GM21515 (cell line): ENCODE data around the gene BMP8B.
"Not testable (repeated sequence)": the region's sequence is repeated elsewhere in the genome, so short reads cannot be mapped to it uniquely, and the experiment has no call there.

Source experiments
- ATAC-seq: cut with Tn5 transposase; IDR thresholded peaks from one replicate; pipeline ENCODE4 v1.9.1; 2021; ENCODE audit not compliant: unreplicated experiment

Gene BMP8B

DNA sequence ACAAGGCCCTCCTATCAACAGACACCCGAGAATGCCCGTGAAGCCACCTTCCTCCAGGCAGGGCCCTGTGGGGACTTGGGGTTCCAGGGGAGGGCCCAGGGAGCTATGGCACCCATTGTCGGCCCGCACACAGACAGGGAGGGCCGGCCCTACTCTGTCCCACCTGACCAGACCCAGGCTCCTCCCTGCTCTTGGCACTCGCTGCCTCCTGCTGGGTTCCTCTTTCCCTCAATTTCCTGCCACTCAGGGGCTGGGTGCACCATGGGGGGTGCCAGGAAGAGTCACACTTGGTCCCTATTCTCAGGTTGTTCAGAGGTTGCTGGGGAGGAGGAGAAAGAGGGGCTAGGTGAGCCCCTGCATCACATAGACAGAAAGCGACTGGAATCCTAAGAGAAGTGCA lies 9.5 kb downstream of the BMP8B start:
- no peak for ATAC-seq

DNA sequence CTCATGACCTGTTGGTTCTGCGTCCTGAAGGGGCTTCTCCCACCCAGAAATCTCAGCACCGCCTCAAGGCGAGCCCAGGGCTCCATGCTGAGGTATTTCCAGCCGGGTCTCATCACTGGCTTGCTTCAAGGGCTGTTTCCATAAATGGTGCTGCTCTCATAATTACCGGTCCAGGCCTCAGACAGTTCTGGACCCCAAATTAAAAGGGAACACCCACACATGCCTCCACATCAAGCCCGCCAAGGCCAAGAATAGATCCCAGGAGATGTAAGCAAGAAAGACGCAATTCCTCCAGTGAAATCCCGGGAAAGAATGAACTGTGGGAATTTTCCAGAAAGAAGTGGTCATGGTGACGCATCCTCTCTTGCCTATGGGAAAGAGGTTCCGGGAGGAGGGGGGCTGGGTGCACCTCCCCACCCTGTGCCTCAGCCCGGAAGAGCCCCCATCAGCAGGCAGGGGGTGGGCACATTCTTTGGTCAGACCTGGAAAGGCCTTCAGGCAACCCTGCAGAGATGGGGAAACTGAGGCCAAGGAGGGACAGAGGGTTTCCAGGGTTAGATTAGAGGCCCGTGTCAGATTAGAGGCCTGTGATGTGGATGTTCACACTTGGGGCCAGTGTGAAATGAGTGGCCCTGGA lies 10.1 kb downstream of the BMP8B start:
- not testable (repeated sequence) for ATAC-seq

DNA sequence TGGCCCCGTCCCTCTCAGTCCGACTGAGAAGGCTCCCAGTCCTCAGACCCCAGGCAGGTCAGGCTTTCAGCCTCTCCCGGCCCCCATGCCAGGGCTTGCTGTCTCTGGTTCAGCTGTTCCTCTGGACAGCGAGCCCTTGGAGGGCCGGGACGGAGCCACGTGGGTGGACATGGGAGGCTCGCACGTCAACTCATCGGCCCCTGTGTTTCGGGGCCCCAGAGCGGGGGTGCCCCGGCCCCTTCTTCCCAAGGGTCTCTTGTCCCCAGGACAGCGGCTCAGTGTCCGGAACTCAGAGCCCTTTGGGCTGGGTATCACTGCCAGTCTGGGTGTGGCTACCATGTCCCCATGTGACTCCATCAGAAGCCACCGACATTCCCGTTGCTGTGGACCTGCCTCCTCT lies 10.8 kb downstream of the BMP8B start:
- not testable (repeated sequence) for ATAC-seq

DNA sequence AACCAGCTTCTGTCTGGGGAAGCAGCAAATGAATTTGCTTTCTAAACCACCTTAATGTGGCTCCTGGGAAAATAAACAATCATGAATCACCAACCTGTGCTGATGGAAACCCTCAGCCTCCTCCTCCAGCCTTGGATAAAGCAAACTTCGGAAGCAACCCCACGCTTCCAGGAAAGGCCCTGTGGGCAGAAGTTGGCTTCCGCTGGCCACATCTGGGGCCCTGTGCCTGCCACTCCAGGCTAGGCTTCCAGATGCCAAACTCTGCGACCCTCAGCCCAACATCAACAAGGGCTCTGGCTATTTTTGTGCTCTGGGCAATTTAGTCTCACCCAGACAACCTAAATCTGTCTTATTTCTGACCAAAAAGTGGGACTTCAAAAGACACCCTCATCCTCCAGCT lies 11.4 kb downstream of the BMP8B start:
- ATAC-seq, result no peak

DNA sequence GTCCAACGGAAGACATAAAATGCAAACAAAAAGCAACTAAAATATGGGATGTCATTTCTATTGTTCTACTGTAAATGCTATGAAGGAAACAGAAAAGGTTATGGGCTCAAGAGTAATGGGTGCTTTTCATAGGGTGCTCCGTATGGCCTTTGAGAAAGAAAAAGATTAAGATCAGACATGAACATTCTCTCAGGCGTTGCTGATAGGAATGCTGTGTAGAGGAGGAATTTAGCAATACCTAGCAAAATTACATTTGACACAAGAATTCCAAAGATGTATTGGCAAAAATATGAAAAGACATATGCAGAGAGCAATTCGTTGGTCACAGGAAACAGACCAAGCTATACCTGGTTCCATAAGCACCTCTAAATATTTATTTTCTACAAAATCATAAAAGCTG lies 11.8 kb downstream of the BMP8B start:
- no peak for ATAC-seq

DNA sequence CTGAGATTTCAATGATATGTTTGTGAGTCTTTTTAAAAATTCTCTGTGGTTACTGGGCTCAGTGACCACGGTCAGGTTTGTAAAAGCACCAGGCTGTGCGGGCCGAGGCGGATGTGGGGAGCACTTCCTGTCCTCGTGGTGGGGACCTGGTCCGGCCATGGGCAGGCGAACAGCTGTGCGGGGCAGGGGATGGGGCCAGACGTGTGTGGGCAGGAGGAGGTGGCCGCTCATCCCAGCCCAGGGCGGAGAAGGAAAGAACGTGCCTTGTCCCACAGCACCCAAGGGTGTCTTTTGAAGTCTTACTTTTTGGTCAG lies 12.3 kb downstream of the BMP8B start:
- ATAC-seq, result no peak

DNA sequence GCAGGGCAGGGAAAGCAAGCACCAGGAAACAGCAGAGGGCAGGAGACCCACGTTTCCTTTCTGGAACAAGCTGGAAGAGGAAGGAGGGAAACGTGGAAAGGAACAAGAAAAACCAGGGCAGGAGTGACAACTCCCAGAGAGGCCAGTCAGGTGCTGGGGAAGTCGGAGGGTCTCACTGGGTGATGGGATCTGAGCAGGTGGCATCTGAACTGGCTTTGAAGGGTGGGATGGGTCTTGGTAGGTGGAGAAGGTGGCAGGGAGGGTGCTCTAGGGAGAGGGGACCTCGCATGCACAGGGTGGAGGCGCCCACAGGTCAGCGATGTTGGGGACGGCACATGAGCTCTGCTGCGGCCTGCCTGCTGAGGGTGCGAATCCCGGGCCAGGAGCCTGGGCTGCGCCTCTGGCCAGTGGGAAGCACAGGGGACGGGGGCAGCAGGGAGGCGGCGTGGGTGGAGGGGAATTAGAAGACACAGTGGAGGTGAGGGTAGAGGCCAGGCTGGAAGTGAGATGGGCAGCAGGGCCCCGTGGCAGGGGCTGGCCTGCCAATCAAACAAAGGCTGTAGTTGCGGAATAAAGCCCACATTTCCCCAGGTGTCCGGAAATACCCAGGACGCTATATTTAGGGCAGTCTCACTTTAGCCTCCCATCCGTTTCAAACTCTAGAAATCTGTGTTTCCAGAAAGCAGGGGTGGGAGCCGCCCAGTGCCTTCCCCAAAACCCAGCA lies 12.8 kb downstream of the BMP8B start:
- ATAC-seq, result not testable (repeated sequence)

DNA sequence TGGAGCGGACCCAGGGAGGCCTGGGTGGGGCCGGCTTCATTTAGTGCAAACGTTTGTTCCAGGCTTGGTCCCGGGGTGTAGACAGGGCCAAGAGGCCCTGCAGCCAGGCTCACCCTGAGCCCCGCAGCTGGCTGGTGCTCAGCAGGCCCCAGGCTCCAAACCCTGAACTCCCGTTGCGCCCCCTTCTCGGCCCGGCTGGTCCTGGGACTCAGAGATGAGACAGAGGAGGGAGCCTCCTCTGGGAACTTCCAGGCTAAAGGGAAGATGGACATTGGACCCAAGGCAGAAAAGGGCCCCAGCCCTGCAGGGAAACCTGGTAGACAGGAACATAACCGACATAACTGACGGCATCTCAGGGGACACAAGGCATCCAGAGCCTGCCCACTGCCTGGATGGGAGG lies 13.5 kb downstream of the BMP8B start:
- ATAC-seq, result not testable (repeated sequence)

DNA sequence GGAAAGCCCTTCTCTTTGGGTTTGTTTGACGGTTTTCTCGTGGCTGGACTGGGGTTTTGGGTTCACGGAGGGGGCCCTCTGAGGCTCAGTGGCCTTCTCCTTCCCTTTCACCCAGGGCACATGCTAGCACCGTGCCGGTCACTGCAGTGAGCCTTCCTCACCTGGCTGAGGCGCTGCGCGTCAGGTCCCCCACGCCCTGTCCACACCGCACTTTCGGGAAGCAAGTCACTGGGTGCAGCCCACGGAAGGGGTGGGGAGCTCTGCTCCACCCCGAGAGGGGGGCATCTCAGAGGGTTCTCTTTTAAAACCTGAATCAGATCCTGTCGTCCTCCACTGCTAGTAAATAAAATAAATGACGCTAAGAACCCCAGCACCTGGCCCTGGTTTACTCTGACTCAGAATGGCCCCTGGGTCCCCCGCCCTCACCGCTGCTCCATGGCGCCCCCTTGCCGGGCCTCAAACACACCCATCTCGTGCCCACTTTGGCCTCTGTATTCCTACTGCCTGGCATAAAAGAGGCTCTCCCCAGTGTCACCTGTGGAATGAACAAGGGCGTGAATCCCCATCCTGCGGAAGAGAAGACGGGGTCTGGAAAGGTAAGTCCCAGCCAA lies 15.2 kb downstream of the BMP8B start:
- ATAC-seq, result not testable (repeated sequence)

DNA sequence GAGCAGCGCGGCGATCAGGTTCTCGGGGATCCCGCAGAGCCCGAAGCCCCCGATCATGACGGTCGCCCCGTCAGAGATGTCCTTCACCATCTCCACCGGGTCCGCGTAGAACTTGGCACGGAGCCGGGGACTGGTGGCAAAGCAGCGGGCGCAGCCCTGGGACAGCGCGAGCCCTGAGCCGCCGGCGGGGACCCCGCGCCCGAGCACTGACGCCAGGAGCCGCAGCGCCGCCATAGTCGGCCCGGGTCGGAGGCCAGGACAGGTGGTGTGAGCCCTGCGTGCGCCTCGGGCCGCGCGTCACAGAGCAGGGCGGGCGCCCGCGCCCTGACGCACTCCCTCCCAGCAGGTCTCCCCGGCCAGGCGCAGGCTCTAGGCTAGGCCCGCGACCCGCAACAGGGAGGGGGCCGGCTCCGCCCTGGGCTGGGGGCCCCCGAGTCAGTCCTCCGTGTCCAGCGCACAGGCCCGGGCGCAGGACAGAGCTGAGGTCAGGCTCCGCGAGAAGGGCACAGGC lies 17.6 kb downstream of the BMP8B start, which contains the start of gene OXCT2:
TSS of gene OXCT2 (minus strand) at position 327 of the 511 bp plus-strand sequence. CDS start at position 234, 93 bp downstream.
- not testable (repeated sequence) for ATAC-seq

DNA sequence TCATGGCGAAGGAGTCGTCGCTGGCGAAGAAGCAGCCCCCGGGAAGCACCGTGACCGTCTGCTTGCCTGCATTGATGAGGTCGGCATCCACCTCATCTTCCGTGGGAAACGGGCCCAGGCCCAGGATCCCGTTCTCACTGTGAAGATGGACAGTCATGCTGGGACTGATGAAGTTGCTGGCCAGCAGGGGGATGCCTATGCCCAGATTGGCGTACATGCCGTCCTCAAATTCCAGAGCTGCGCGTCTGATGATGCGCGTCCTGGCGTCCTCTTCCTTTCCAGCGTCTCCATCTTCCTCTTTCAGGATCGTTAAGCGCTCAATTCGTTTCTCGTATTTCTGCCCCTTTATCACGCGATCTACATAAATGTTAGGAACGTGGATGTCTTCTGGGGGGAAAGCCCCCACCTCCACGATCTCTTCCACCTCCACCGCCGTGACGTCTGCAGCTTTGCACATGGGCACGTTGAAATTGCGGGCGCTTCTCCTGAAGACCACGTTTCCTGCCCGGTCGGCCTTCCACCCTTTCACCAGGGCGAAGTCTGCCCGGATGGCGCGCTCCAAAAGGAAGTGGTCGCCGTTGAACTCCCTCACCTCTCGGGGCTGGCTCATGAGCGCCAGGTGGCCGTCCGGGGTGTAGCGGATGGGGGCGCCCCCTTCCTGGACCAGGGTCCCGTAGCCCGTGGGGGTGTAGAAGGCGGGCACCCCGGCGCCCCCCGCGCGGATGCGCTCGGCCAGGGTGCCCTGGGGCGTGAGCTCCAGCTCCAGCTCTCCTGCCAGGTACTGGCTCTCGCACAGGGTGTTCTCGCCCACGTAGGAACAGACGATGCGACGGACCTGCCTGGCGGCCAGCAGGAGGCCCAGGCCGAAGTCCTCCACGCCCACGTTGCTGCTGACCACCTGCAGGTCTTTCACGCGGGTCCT lies 18.3 kb downstream of the BMP8B start:
- not testable (repeated sequence) for ATAC-seq

DNA sequence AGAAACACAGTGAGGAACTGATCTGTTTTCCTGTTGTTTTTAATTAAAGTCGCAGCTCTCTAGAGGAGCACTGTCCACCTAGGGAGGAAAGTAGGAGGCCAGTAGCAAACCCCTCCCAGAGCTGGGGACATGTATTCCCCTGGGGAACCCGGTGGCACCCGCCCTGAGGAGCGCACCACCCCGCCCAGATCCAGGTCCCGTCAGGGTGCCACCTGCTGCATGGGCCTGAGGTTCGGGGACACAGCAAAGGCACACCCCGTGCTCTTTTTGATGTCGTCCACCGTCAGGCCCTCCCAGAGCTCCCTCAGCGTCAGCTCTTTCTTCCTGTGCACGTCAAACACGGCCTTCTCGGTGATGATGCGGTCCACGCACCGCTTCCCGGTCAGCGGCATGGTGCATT lies 19.2 kb downstream of the BMP8B start:
- ATAC-seq, result not testable (repeated sequence)

DNA sequence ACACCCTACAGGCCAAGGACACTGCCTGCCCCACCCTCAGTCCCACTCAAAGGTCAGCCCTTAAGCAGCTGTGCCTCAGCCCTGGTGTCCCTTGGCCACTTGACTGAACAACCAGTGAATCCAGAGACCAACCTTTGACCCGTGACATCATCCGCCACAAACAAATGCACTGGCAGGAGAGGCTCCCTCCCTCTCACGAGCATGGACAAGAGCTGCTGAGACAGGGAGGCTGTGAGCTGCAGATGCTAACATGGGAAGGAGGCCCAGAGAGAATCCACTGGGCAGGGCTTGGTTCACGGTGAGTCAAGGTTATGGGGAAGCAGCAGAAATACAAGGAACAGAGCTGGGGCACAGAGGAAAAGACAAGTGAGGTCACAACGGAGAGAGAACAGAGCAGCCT lies 22.2 kb downstream of the BMP8B start:
- not testable (repeated sequence) for ATAC-seq

DNA sequence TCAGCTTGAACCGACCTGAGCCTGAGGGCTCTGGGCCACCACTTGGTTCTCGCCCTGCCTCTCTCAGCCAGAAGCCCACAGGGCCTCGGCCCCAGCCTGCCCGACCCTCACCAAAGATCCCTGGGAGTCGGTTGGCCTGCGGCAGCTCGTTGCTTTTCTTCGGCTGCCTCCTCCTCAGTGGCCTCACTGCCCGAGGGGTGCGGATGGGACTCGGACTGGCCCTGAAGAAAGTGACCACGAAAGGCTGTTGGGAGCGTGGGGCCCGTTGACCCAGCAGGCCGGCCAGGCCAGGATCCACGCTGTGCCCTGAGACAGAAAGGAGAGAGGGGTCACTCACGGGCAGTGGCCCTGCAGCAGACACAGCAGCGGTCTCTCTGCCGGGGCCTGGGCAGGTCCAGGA lies 24.2 kb downstream of the BMP8B start:
- not testable (repeated sequence) for ATAC-seq

DNA sequence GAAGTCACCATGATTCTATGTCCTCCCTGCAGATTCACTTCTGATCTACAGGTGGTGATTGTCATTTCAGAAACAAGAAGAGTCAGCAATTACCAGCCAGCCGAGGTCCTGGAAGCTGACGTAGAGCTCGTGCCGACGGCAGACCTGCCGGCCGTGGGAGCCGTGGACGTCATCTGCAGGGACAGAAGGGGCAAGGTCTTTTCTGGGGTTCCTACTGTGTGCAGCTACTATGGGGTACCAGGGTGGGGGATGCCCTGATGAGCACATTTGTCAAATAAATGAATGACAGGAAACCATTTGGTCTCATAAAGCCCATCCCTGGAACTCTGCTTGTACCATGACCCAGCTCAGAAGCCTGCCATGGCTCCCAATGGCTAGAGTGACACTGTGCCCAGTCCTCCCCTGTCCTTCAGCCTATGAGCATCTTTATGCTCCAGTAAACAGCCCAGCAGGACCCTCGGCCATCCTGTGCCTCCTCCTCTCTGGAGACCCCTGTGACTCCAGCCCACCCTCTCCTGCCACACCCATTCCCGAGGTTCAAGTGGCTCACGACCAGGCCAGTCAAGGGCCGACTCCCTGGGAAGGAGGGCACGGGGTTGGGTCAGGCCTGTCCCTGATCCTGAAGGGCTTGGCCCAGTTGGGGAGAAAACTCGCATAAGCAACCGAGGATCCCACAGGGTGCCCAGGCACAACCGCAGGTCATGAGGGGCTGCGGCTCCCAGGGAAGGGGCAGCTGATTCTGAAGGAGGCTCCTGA lies 24.9 kb downstream of the BMP8B start:
- ATAC-seq, result not testable (repeated sequence)

DNA sequence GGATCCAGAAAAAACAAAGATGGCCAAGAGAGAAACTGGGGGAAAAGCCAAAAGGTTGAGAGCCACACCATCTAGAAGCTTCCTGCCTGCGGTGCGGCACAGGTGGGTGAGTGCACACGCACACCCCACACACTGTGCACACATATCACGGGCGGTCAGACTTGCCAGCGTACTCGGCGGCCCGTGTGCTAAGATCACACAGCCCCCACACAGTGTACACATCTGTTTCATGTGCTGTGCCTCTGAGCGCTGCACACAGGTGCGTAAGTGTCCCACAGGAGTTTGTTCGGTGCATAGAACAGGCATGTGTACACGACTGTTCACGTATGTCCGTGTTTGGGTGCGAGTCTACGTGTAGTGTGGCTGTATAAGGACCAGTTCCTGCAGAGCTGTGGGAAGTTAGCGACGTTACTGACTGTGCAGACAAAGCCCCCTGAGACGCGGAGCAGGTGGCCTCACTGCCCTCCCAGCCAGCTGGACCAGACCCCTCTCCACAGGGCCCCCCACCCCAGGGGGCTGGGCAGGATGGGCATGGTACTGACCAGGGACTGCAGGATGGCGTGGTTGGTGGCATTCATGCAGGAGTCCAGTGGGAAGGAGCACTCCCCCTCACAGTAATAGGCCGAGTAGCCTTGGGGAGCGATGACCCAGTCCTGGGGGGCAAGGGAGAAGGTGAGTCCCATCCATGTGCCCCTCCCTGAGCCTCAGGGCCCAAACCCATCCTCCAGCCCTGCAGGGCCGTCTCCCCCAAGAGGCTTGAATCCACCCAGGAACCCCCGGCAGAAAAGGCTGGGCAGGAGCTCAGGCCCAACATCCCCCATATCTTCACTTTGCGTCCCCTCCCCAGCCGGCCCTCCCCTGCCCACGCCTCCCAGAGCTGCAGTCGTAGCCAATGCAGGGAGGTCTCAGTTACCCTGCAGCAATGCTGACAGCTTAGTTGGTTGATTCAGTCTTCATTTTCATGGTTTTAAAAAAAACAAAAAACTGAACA lies 25.8 kb downstream of the BMP8B start:
- no peak for ATAC-seq

DNA sequence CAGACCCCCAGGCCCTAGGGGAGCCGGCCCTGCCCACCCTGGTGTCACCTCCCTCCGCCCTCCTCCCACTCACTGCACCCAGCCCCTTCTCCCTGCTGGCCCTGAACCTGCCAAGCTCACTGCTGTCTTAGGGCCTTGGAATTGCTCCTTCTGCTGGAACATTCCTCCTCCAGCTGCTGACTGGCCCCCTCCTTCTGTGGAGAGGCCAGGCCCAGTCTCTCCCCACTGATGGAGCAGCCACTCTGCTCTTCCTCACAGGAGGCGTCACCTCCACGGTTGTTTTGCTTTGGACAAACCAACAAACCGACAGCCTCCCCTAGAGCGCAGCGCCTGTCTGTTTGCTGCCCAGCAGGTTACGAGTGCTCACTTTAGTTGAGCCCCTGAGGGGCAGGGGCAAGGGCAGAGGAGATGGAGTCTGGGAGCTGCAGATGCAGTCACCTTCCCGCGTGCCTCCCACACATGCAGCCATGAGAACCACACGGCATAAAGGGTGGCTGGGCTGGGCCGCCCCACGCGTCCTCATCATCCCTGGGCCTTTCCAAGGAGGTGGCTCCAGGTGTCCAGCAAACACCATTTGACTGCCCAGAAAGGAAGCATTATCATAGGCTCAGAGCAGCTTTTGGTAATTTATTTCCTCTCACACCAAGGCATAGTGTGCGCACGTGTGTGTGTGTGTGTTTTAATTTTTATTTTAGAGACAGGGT lies 27.0 kb downstream of the BMP8B start:
- no peak for ATAC-seq

DNA sequence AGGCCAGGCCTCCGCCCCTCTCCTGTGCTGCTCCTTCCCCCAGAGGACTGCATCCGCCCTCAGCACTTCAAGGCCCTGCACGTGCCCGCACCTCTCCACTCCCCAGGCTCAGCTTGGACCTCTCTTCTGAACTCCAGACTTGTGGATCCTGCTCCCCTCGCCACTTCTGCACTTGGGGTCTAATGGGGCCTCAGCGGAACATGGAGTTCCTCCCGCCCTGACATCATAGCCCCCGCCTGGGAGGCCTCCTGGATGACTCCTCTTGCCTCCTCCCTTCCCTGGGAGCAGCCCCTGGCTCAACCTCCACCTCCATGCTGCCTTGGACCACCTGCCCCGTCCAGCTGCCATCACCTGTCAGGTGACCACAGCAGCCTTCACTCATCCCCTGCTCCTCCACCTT lies 27.6 kb downstream of the BMP8B start:
- no peak for ATAC-seq
